HepG2 (cell line): ENCODE data around the gene PKNOX2. TPM values are rescaled to one million over a fixed set of nuclear protein-coding genes. Genes with fewer than 3 reads are reported as not detected.

ENCODE experiments used
- ATAC-seq: fragments of 200-7000 bp; cut with Tn5 transposase; 3 replicates; pipeline ENCODE4 v1.9.1; 2020; ENCODE audit warnings: mild to moderate bottlenecking, moderate library complexity
- BruUV-seq: library from RNA; stranded (reverse); fragments of 400-500 nt; replicated peaks from 2 replicates; lab custom pipeline; 2021; lab: Mats Ljungman, UMichigan
- CTCF ChIA-PET: fragments of 300-600 bp; formaldehyde crosslinking; extraction: SDS; loops from one replicate; lab custom pipeline; 2021; ENCODE audit warnings: low total read pairs, inconsistent platforms, low intra/inter-chr PET ratio; lab: Yijun Ruan, JAX
- POLR2A ChIA-PET: fragments of 350-600 bp; sonication (Branson Sonifier 250); formaldehyde crosslinking; loops from one replicate; lab custom pipeline; 2020; ENCODE audit warnings: antibody characterized with exemption, inconsistent platforms; lab: Yijun Ruan, JAX
- DNase-seq: peaks from one replicate; pipeline ENCODE4 v3.0.0-alpha.2; 2015; ENCODE audit warnings: low spot score
- FAIRE-seq: peaks from 3 replicates; lab custom pipeline; 2011; peaks lifted over from hg19 to GRCh38; lab: Jason Lieb, UNC
- H2AFZ ChIP-seq: one replicate; pipeline ENCODE4 v1.6.1; 2011; ENCODE audit warnings: low read length, inconsistent platforms
- H3K27ac ChIP-seq: fragments of 300-600 bp; 3 replicates; pipeline ENCODE4 v1.8.0; 2011; ENCODE audit warnings: mixed run types, mild to moderate bottlenecking, mixed read lengths, low read length, inconsistent platforms; ENCODE audit not compliant: insufficient read depth; ENCODE audit errors: extremely low read length
- H3K27me3 ChIP-seq, 2 experiments: fragments of 200-600 bp in 1 of 2; 2 replicates in 1 of 2; 3 replicates in 1 of 2; pipeline versions ENCODE4 v1.6.0 to v1.8.0; 2011; ENCODE audit warnings: low read length in 2 of 2, mild to moderate bottlenecking in 2 of 2, moderate library complexity in 2 of 2, inconsistent platforms in 1 of 2; ENCODE audit not compliant: insufficient read depth in 2 of 2, control insufficient read depth in 1 of 2
- H3K36me3 ChIP-seq, 2 experiments: fragments of 200-600 bp in 1 of 2; replicated peaks in 1 of 2; 2 replicates in 1 of 2; 3 replicates in 1 of 2; pipeline versions ENCODE4 v1.5.1 to v1.8.0; 2011; ENCODE audit warnings: low read length in 2 of 2, inconsistent platforms in 1 of 2; ENCODE audit not compliant: insufficient read depth in 2 of 2, control insufficient read depth in 1 of 2
- H3K4me1 ChIP-seq: 2 replicates; pipeline ENCODE4 v1.5.1; 2012; ENCODE audit warnings: low read length, inconsistent platforms; ENCODE audit not compliant: insufficient read depth
- H3K4me2 ChIP-seq: 2 replicates; pipeline ENCODE4 v1.6.0; 2011; ENCODE audit warnings: low read depth, low read length, inconsistent platforms
- H3K4me3 ChIP-seq, 3 experiments: fragments of 200-600 bp in 1 of 3; sonication (generic), shearing (Covaris generic) in 1 of 3; replicated peaks in 1 of 3; 2 replicates each; pipeline ENCODE4 v1.5.1; 2011 to 2016; ENCODE audit warnings: low read length in 3 of 3, inconsistent platforms in 2 of 3, low read depth in 2 of 3, mild to moderate bottlenecking in 2 of 3, control low read depth in 1 of 3, mixed read lengths in 1 of 3; ENCODE audit not compliant: insufficient read depth in 1 of 3
- H3K79me2 ChIP-seq: one replicate; pipeline ENCODE4 v1.6.1; 2011; ENCODE audit warnings: low read length, inconsistent platforms; ENCODE audit not compliant: insufficient read depth
- H3K9ac ChIP-seq: 2 replicates; pipeline ENCODE4 v1.6.0; 2011; ENCODE audit warnings: mild to moderate bottlenecking, low read depth, low read length, inconsistent platforms; ENCODE audit not compliant: insufficient read depth
- H3K9me3 ChIP-seq: 2 replicates; pipeline ENCODE4 v1.5.1; 2012; ENCODE audit warnings: mild to moderate bottlenecking, low read length
- H4K20me1 ChIP-seq: 2 replicates; pipeline ENCODE4 v1.6.0; 2011; ENCODE audit warnings: inconsistent platforms, mild to moderate bottlenecking, low read length, moderate library complexity; ENCODE audit not compliant: insufficient read depth
- CERS6 ChIP-seq: sonication (generic); formaldehyde crosslinking; IDR thresholded peaks from 2 replicates; pipeline ENCODE4 v1.5.0; 2020; ENCODE audit warnings: missing genetic modification reagents
- ELK4 ChIP-seq: sonication (generic); formaldehyde crosslinking; IDR thresholded peaks from 2 replicates; pipeline ENCODE4 v1.9.0; 2021; ENCODE audit warnings: missing genetic modification reagents, borderline replicate concordance
- MYC ChIP-seq: sonication (generic); formaldehyde crosslinking; IDR thresholded peaks from 2 replicates; pipeline ENCODE4 v1.9.0; 2021; ENCODE audit warnings: missing genetic modification reagents, borderline replicate concordance
- ZNF142 ChIP-seq: sonication (generic); formaldehyde crosslinking; IDR thresholded peaks from 2 replicates; pipeline ENCODE4 v1.4.0; 2020; ENCODE audit warnings: missing genetic modification reagents
- ZNF496 ChIP-seq: sonication (generic); formaldehyde crosslinking; IDR thresholded peaks from 2 replicates; pipeline ENCODE4 v1.8.1; 2023; ENCODE audit warnings: mild to moderate bottlenecking, moderate library complexity, missing genetic modification reagents; ENCODE audit not compliant: insufficient replicate concordance
- ZNF710 ChIP-seq: sonication (generic); formaldehyde crosslinking; IDR thresholded peaks from 2 replicates; pipeline ENCODE4 v1.5.0; 2020; ENCODE audit warnings: mild to moderate bottlenecking, missing genetic modification reagents, borderline replicate concordance
- ZNF770 ChIP-seq: sonication (generic); formaldehyde crosslinking; IDR thresholded peaks from 2 replicates; pipeline ENCODE4 v1.5.0; 2020; ENCODE audit warnings: mild to moderate bottlenecking, missing genetic modification reagents
- ZSCAN21 ChIP-seq: sonication (generic); formaldehyde crosslinking; IDR thresholded peaks from 2 replicates; pipeline ENCODE4 v1.8.0; 2022; ENCODE audit warnings: mild to moderate bottlenecking, missing genetic modification reagents, moderate library complexity, borderline replicate concordance
- WGBS: methylation state at CpG from one replicate; pipeline ENCODE4 v1.1.6; 2017; ENCODE audit warnings: low lambda C conversion rate; 5-methylcytosine and 5-hydroxymethylcytosine counted together
- in situ Hi-C: cut with HindIII; loops from 2 replicates; pipeline ENCODE4 v1.10.0; 2017; ENCODE audit warnings: low pct_unique_long_range_greater_than_20kb; ENCODE audit not compliant: extremely low pct_ligation_motif_present
- intact Hi-C: fragments of 100-400 bp; cut with micrococcal nuclease; formaldehyde crosslinking; loops from one replicate; pipeline ENCODE4 v1.10.0; 2022; ENCODE audit not compliant: unreplicated experiment
- polyA plus RNA-seq, 8 experiments: library from polyadenylated mRNA; depleted of rRNA in 3 of 8; stranded (reverse) in 7 of 8; unstranded in 1 of 8; fragments of >200 nt; fragmentation: Illumina TruSeq in 4 of 8; extraction: Trizol in 4 of 8; gene quantifications; 2 replicates each; pipeline versions ENCODE4 v1.2.1 to v1.2.3, GENCODE V29; 2011 to 2016; ENCODE audit warnings: low read depth in 4 of 8, missing spikeins in 1 of 8, mixed read lengths in 1 of 8; ENCODE audit not compliant: insufficient read depth in 1 of 8
- total RNA-seq, 5 experiments: library from RNA; depleted of rRNA; stranded (reverse); fragments of >200 nt; fragmentation: Illumina TruSeq; extraction: Trizol; gene quantifications; 2 replicates each; pipeline ENCODE4 v1.2.3, GENCODE V29; 2016; ENCODE audit warnings: low read depth in 1 of 5

Gene PKNOX2
- total and polyA plus RNA-seq, 2 of the 13 experiments (the other 11 are each of a cell fraction or from before 2014, with no cell fraction given) = not detected

GRCh38 chr11:125410091-125410490 lies 245.5 kb downstream of the PKNOX2 start (continued):
- TF ChIP-seq ZNF142 (CRISPR knock-in tag) = no peak

GRCh38 chr11:125412177-125412496 lies 247.6 kb downstream of the PKNOX2 start:
- Histone ChIP-seq H3K4me3 (no peak overlapping the region), H3K79me2 (no peaks in the 10 kb centered on the region), H3K4me1 (no peaks in the 10 kb centered on the region), H3K27me3 (peaks cover 15 to 57% of the 10 kb centered on the region in 2 experiments), H3K27ac (no peak overlapping the region), H3K36me3 (no peaks in the 10 kb centered on the region), H2AFZ (no peak overlapping the region), H4K20me1 (no peaks in the 10 kb centered on the region), H3K9ac (no peak overlapping the region), H3K9me3 (no peaks in the 10 kb centered on the region), H3K4me2 (no peak overlapping the region)
- ChIA-PET POLR2A (no interaction called here), CTCF (no interaction called here)
- no TSS peak for BruUV-seq
- FAIRE-seq (no peak), ATAC-seq (no peak), DNase-seq (no peak)
- 0% methylated on average over 1 of the region's 7 CpGs for WGBS
- intact Hi-C loops = no loop called here
- in situ Hi-C loops = no loop called here
- TF ChIP-seq ZNF770 (no peak), CERS6 (no peak), MYC (no peak), ZNF710 (no peak), ZNF496 (no peak), ZSCAN21 (no peak), ELK4 (CRISPR knock-in tag) (no peak)
